ENCODE data around the gene TMEM81.

Gene TMEM81

DNA sequence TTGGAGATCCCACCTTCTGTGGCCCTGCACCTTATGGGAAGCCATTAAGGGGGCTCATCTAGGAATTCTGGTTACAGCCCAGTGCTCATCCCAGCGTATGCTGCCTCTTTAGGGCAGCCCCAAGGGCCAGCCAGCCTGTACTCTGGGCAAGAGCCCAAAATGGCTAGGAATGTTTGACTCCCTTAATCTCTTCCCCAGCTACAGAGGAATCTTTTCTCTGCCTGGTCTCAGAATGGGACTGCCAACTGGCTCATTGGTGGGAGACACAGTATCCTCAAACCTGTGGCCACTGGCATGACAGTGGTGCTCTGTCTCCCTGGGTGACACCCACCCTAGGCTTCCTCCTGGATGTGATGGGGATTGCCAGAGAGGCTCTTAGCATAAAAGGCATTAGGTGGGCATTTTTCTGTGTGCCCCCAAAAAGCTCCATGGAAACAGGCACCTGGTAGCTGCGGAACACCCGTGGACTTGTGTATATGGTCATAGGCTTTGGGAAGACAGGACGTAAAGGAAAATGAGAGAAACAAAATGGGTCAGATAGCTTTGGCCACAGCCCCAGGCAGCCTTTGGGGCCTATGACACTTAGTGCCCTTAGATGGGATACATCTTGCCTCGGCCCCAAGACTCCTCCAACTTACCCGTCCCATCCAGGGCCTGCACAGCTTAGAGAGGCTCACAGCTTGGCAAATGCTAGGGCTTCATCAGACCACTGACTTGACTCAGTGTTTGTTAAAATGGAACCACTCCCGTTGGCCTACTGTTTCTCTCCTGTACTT lies 6.9 kb downstream of the TMEM81 start:
- no peak for DNase-seq (ENCODE audit: low read depth in 3 of 3, low spot score in 1 of 3)

DNA sequence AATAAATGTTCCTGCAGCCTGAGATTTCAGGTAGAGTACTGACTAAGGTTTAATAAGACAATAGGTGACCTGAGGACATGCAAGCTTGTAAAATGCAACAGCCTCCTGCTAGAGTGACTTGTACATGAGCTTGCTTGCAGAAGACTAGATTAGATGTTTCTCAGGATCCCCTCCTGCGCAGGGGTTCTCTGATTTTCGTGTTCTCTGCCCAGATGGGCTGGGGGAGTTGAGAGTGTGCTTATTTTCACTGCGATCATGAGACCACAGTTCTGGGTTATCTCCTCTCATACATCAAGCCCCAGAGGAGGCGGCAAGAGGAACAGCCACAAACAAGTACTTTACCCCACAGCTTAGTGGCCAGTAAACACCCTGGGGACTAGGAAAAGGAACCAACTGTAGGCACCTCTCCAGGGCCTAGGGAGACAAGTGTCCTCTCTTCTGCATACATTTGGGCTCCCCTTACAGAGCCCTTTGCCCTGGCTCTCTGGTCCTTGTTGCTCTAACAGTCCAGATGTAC lies 8.0 kb downstream of the TMEM81 start:
- DNase-seq (ENCODE audit: low read depth in 3 of 3, low spot score in 1 of 3) = no peak

DNA sequence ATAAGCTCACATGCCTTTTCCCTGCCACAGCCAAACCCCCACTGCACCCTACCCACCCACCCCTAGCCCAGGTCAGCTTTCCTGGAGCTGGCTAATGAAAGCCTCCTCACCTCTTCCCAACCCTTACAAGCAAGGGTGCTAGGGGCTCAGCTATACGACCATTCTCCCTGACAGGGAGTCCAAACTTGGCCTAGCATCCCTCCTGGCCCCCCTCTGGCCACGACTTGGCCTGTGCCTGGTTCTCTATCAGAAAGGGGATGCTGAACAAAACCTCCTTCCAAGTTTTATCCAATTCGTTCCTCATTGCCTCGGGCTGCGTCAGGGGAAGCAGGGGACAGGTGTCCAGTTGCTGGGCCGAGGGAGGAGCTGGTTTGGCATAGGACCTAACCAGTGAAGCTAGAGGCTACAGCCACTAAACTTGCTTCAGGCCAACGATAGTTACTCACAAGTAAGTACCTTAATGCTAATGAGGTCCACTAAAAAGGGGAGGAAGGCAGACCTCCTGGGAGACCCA lies 8.6 kb downstream of the TMEM81 start:
- DNase-seq (ENCODE audit: low read depth in 3 of 3, low spot score in 1 of 3) = no peak

DNA sequence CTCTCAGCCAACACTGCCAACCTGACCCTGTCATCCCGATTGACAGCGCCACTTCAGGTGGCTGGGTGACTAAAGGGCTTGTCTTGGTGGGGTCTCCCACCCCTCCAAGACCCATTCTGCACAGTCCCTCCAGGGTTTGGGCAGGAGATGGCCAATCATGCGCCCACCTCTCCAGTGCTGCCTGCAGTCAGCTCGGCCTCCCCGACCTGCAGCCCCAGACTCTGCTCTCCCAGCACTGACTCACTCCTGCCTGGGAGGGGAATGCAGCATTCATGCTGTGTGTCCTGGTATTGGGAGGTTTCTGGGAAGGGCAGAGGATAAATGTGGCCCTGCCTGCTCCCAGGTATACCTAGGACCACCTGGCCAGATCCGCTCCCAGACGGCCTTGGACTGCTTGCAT lies 9.7 kb downstream of the TMEM81 start:
- no peak for DNase-seq (ENCODE audit: low read depth in 3 of 3, low spot score in 1 of 3)

DNA sequence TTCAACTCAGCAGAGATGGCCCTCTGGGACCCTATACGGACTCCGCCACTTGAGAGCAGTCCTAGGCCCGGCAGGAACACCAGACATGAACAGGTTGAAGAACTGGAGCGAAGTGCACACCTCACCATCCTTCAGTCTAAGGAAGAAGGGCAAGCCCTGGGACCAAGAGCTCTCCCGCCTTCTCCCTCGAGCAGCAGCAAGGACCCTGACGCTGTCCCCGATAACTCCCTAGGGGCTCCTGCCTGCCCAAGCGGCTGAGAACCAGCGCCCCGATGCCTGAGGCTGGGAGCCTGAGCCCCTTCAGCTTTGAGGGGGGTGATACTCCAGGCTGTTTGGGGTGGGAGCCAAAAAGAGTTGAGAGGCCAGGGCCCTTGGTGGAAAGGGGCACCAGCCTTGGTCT lies 10.2 kb downstream of the TMEM81 start:
- DNase-seq (ENCODE audit: low read depth in 3 of 3, low spot score in 1 of 3) = no peak

DNA sequence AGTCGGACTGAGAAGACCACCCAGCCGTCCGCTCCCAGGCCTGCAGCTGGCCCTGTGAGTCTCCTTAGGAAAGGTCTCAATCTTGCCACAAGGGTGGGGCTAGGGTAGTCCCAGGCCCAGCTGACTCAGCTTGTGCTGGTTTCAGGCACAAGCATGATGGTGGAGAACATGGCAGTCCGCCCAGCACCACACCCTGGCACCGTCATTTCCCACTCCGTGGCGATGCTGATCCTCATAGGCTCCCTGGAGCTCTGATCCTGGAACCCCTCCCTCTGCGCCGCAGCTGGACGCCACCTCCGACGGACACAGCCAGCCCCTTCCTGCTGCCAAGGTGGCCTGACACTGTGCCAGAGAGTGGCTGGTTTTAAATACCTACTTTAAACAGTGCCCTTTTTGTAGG lies 10.7 kb downstream of the TMEM81 start:
- DNase-seq (ENCODE audit: low read depth in 3 of 3, low spot score in 1 of 3) = no peak

DNA sequence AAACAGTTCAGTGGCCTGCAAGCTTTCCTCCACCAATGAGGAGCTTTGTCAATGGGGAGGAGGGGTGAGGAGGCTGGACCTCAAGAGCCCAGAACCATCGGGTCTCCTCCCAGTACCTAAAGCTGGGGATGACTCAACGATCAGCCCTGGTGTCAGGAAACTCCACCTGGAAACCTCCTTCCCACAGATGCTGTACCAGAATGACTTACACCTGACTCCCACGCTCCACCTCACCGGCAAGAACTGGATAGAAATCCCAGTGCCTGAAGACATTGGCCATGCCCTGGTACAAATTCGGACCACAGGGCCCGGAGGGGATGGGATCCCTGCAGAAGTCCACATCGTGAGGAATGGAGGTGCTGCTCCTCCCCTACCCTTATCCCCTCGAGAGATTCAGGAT lies 11.4 kb downstream of the TMEM81 start:
- no peak for DNase-seq (ENCODE audit: low read depth in 3 of 3, low spot score in 1 of 3)

DNA sequence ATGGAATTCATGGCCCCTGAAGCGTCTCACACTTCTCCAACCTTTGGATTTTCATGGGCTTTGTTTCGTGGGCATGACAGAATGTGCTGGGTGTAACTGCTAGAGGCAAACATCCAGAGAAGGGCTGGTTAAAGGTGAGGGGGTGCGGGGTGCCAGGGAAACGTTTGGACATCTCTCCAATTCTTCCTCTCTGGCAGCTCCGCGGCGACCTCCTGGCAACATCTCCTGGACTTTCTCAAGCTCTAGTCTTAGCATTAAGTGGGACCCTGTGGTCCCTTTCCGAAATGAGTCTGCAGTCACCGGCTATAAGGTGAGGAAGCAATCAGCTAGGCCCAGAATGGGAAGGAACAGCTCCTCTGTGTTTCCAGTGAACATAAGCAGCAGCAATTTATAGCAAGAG lies 12.0 kb downstream of the TMEM81 start:
- DNase-seq (ENCODE audit: low read depth in 3 of 3, low spot score in 1 of 3) = no peak

DNA sequence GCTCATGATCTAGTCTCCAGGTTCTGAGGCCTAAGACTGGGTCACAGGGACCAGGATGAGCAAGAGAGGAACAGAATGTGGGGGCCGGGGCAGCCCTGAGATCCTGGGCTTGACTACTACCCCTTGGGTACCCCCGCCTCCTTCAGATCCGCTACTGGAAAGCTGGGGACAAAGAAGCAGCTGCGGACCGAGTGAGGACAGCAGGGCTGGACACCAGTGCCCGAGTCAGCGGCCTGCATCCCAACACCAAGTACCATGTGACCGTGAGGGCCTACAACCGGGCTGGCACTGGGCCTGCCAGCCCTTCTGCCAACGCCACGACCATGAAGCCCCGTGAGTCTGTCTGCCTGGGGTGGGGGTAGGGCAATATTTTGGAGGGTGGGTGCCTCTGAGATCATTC lies 12.5 kb downstream of the TMEM81 start:
- DNase-seq (ENCODE audit: low read depth in 3 of 3, low spot score in 1 of 3) = no peak

DNA sequence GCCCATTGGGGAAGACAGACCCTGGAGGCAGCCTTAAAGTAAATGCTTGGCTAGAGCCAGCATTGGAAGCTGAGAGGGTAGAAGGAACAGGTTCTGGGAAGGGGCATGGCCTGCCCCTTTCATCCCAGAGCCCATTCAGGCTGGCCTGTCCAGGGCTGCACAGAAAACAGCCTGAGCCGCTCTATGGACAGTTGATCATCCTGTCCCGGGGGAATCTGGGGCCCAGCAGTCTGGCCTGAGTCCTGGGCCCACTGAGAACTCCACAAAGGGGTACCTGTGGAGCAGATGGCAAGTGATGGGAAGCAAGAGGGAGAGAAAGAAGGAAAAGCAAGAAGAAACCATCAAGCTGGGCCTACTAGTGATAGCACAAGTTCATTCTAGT lies 13.2 kb downstream of the TMEM81 start:
- no peak for DNase-seq (ENCODE audit: low read depth in 3 of 3, low spot score in 1 of 3)

DNA sequence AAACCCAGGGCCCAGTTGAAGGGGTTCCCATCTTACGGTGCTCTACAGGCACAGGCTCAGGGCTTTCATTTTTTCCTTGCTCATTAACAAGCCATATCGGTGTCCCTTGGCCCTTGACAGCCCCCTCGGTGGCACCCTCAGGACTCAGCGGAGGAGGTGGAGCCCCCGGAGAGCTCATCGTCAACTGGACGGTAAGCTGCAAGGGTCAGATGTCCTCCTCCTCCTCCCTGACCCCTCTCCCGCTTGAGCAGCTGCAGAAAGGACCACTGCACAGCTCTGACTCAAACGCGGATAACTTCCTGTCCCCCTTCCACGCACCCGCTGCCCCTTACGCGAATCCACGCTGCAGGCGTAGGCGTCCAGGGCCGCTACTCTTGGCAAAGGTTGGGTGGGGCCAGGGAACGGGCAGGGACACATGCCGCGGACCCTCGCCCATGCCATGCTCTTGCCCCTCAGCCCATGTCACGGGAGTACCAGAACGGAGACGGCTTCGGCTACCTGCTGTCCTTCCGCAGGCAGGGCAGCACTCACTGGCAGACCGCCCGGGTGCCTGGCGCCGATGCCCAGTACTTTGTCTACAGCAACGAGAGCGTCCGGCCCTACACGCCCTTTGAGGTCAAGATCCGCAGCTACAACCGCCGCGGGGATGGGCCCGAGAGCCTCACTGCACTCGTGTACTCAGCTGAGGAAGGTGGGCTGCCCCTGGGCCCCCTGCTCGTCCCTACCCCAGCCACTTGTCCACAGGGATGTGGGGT lies 14.7 kb downstream of the TMEM81 start:
- DNase-seq (ENCODE audit: low read depth in 3 of 3, low spot score in 1 of 3) = no peak

DNA sequence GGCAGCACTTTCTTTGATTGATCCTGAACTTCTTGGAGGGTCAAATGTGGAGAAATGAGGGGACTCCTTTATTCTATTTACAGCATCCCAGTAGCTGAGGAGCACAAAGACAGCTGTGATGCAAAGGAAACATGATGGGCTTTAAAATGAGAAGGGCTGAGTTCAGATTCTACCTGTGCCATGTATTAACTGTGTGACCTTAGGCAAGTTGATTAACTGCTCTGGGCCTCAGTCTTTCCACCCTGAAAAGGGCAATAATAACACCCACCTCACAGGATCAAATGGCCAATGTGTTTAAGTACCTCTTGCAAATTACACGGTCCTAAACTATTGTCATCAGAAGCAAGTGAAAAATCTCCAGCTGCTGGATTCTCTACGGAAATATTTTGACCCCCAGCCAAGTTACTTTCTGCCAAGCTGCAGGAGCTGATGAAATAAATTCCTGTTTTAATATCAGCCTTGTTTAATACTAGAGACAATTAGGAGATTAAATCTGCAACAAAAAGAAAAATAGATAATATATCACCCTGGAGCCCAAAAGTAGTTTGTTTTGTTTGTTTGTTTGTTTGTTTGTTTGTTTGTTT lies 15.7 kb downstream of the TMEM81 start:
- no peak for DNase-seq (ENCODE audit: low read depth in 3 of 3, low spot score in 1 of 3)

DNA sequence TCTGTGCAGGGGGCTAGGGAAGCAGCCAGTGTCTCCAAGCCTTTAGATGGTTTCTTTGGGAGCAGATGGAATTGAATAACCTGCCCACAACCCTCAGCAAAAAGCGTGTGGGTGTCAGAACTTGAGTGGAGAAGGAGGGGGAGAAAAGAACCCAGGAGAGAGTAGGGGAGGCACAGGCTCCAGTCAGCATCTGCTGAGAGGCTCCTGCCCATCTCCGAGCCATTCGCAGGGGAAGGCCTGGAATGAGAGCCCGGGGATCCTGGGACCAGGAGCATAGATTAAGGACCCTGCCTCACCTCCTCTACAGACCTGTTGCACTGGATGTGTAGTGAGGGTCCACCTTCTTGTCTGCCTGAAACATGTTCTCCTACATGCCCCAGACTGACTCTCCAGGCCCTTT lies 16.3 kb downstream of the TMEM81 start:
- no peak for DNase-seq (ENCODE audit: low read depth in 3 of 3, low spot score in 1 of 3)

DNA sequence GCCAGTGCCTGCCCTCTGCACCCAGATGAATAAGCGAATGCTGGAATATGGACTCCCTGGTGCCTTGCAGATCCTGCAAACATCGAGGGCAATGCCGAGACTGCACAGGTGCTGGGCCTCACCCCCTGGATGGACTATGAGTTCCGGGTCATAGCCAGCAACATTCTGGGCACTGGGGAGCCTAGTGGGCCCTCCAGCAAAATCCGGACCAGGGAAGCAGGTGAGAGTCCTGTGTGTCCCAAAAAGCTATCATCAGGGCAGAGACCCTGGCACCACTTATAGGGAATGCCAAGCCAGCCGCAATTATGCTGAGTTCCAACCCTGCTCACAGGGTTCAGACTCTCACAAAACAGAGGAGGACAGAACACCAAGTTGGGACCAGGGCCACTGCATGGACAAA lies 17.2 kb downstream of the TMEM81 start:
- no peak for DNase-seq (ENCODE audit: low read depth in 3 of 3, low spot score in 1 of 3)

DNA sequence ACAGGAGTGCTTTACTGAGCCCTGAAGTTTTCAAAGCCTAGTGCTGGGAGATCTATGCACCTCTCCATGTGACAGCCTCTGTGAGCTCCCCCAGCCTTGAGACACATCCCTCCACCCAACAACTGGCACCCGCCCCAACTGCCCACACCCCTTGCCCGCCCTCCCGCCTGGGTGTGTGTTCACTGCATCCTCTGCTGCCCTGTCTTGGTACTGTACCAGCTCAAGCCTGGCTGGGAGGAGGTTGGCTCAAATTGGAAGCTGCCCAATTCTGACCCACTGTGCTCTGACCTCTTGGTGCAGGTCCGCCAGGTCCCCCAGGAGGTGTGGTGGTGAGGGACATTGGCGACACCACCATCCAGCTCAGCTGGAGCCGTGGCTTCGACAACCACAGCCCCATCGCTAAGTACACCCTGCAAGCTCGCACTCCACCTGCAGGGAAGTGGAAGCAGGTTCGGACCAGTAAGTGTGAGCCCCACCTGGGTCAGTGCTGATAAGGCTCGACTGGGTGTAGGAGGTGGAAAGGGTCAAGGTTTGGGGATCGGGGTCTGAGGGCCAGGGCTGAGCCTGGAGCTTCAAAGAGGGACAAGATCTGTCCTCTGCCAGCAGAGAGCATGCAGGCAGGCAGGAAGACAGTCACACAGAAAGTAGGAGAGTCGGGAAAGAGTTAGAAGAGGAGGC lies 18.0 kb downstream of the TMEM81 start:
- no peak for DNase-seq (ENCODE audit: low read depth in 3 of 3, low spot score in 1 of 3)

DNA sequence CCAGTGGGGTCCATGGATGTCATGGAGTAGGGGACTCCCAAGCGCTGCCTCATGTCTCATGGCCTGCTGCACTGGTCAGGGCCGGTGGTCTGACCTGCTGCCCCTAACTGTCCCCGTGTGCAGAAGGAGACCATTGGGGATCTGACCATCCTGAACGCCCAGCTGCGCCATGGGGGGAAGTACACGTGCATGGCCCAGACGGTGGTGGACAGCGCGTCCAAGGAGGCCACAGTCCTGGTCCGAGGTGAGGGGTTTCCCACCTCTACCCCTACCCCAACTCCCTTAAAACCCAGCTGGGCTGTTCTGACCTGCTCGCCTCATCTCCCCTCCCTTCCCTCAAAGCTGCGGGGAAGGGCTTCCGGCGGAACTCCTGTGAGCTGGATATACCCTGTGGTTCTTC lies 18.6 kb downstream of the TMEM81 start:
- no peak for DNase-seq (ENCODE audit: low read depth in 3 of 3, low spot score in 1 of 3)

DNA sequence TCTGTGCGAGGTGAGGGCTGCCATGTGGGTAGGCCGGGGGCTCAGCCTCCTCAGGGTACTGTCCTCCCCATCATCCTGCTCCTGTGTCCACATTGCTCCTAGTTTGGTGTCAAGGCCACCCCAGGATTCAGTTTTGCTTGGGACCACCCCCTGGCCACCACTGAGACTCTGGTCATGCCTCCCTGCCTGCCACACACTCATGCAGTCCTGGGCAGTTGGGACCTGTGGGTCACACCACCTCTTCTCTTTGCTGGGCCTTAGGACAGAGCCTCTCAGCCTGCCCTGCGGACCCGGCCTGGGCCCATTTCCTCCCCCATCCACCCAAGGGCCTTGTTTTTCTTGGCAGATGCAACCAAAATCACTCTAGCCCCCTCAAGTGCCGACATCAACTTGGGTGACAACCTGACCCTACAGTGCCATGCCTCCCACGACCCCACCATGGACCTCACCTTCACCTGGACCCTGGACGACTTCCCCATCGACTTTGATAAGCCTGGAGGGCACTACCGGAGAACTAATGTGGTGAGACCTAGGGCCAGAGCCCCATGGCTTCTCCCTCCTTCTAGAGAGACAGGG lies 19.4 kb downstream of the TMEM81 start:
- DNase-seq (ENCODE audit: low read depth in 3 of 3, low spot score in 1 of 3) = no peak

DNA sequence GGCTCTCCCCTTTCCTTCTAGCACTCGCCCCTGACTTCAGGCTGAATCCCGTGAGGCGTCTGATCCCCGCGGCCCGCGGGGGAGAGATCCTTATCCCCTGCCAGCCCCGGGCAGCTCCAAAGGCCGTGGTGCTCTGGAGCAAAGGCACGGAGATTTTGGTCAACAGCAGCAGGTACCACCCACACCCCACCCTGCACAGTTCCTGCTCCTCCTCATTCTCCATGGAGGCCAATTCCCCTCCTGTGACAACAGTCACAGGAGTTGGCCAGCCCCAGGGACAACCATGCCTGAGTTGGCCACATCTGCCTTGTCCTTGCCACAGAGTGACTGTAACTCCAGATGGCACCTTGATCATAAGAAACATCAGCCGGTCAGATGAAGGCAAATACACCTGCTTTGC lies 20.0 kb downstream of the TMEM81 start:
- DNase-seq (ENCODE audit: low read depth in 3 of 3, low spot score in 1 of 3) = no peak

DNA sequence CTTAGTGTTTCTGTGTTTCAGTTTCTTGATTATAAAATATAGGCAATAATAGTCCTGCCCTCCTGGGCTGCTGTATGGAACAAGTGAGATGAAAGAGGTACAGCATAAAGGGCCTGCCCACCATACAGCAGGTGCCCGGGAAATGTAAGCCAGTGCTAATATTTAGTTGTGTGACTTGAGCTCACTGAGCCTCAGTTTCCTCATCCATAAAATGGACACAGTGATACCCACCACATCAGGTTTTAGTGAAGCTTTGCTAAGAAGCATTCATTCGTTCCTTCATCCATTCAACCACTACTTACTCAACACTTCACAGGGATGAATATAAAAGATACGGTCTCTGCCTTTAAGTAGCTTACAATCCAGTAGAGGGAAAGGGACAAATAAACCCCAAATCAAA lies 21.4 kb downstream of the TMEM81 start:
- no peak for DNase-seq (ENCODE audit: low read depth in 3 of 3, low spot score in 1 of 3)

DNA sequence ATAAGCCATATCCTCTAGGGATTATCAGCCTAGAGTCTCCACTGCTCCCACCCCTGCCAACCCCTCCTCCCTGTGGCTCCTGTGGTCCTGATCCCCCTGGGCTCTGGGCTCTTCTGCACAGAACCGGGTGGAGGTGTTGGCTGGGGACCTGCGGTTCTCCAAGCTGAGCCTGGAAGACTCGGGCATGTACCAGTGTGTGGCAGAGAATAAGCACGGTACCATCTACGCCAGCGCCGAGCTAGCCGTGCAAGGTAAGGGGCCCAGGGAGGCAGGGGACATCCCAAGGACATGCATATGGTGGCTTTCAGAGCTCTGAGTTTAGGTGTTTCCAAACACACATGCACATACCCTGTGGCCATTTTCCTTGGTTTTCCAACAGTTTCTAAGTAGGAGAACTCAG lies 21.9 kb downstream of the TMEM81 start:
- DNase-seq (ENCODE audit: low read depth in 3 of 3, low spot score in 1 of 3) = no peak

DNA sequence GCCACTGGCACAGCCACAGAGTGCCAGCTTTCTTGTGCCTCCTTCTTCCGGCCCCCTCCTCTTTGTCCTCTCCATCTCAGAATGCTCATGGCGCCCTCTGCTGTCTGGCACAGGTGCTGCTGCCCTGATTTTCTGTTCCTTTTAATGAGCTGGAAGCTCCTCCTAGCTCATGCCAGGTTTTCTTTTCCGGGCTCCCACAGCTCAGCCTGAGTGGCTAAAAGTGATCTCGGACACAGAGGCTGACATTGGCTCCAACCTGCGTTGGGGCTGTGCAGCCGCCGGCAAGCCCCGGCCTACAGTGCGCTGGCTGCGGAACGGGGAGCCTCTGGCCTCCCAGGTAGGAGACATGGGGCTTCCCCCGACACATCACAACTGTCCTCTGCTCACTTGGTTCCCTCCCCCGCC lies 22.6 kb downstream of the TMEM81 start:
- DNase-seq (ENCODE audit: low read depth in 3 of 3, low spot score in 1 of 3) = peak; percentile 9 to 56 (median 22)

Data from stimulated activated CD4-positive, alpha-beta T cell treated with anti-CD3 and anti-CD28 coated beads, TNF-alpha, amount 100 ng/mL, for 1 hour (primary cell).